ENCODE data around the gene ASB2.

Gene ASB2

GRCh38 chr14:93950948-93951634 is 25.3 kb downstream of the ASB2 start:
- DNase-seq (ENCODE audit: low read depth in 2 of 2): no peak

- DNase-seq (ENCODE audit: low read depth in 2 of 2): no peak
These were observed 26.8 kb downstream of the ASB2 start for GRCh38 chr14:93949511-93950075.

GRCh38 chr14:93947282-93947681 is 29.1 kb downstream of the ASB2 start:
- DNase-seq (ENCODE audit: low read depth in 2 of 2): no peak

GRCh38 chr14:93946541-93947090 is 29.8 kb downstream of the ASB2 start:
- no peak for DNase-seq (ENCODE audit: low read depth in 2 of 2)

GRCh38 chr14:93946104-93946503 is 30.3 kb downstream of the ASB2 start:
- DNase-seq (ENCODE audit: low read depth in 2 of 2): no peak

GRCh38 chr14:93945070-93945399 is 31.3 kb downstream of the ASB2 start:
- no peak for DNase-seq (ENCODE audit: low read depth in 2 of 2)

GRCh38 chr14:93944348-93945069 is 31.9 kb downstream of the ASB2 start:
- no peak for DNase-seq (ENCODE audit: low read depth in 2 of 2)

- DNase-seq (ENCODE audit: low read depth in 2 of 2): no peak
These were observed 32.4 kb downstream of the ASB2 start for GRCh38 chr14:93943930-93944329.

- DNase-seq (ENCODE audit: low read depth in 2 of 2): no peak
These were observed 33.3 kb downstream of the ASB2 start for GRCh38 chr14:93943052-93943451.

GRCh38 chr14:93941293-93941910 is 35.0 kb downstream of the ASB2 start:
- DNase-seq (ENCODE audit: low read depth in 2 of 2): no peak

GRCh38 chr14:93940437-93940836 is 35.9 kb downstream of the ASB2 start:
- DNase-seq (ENCODE audit: low read depth in 2 of 2): no peak

- peak; percentile 84 to 96 for DNase-seq (ENCODE audit: low read depth in 2 of 2)
These were observed 36.8 kb downstream of the ASB2 start for GRCh38 chr14:93939304-93940229.

- no peak for DNase-seq (ENCODE audit: low read depth in 2 of 2)
These were observed 37.5 kb downstream of the ASB2 start for GRCh38 chr14:93938751-93939303.

- DNase-seq (ENCODE audit: low read depth in 2 of 2): no peak
These were observed 38.9 kb downstream of the ASB2 start for GRCh38 chr14:93937519-93937918.

GRCh38 chr14:93936926-93937325 is 39.4 kb downstream of the ASB2 start:
- DNase-seq (ENCODE audit: low read depth in 2 of 2): no peak

GRCh38 chr14:93936245-93936644 is 40.1 kb downstream of the ASB2 start:
- DNase-seq (ENCODE audit: low read depth in 2 of 2): no peak

GRCh38 chr14:93935213-93935612 is 41.2 kb downstream of the ASB2 start:
- no peak for DNase-seq (ENCODE audit: low read depth in 2 of 2)

- no peak for DNase-seq (ENCODE audit: low read depth in 2 of 2)
These were observed 43.7 kb downstream of the ASB2 start for GRCh38 chr14:93932642-93933041.

GRCh38 chr14:93930989-93931307 is 45.4 kb downstream of the ASB2 start:
- no peak for DNase-seq (ENCODE audit: low read depth in 2 of 2)

GRCh38 chr14:93930296-93930988 is 45.9 kb downstream of the ASB2 start:
- DNase-seq (ENCODE audit: low read depth in 2 of 2): no peak

GRCh38 chr14:93929657-93930056 is 46.7 kb downstream of the ASB2 start:
- no peak for DNase-seq (ENCODE audit: low read depth in 2 of 2)

All from stimulated activated CD4-positive, alpha-beta T cell treated with anti-CD3 and anti-CD28 coated beads, Interleukin-1b, Interleukin-23, amount 100 ng/mL, for 1 hour (primary cell).